H9 (cell line): ENCODE results near the gene LGALS9. TPM values are rescaled to one million over a fixed set of nuclear protein-coding genes. Genes with fewer than 3 reads are reported as not detected.

Experiments
- DNase-seq: peaks from one replicate; pipeline ENCODE4 v3.0.0-alpha.2; 2017
- H2AFZ ChIP-seq: one replicate; pipeline ENCODE4 v1.6.1; 2013; ENCODE audit warnings: mild to moderate bottlenecking, low read length, control low read depth, moderate library complexity
- H2AK5ac ChIP-seq: 2 replicates; pipeline ENCODE4 v1.6.1; 2013; ENCODE audit warnings: low read length, control low read depth, mixed read lengths; ENCODE audit not compliant: insufficient read length
- H2BK120ac ChIP-seq: one replicate; pipeline ENCODE4 v1.6.1; 2013; ENCODE audit warnings: low read depth, mild to moderate bottlenecking, low read length, control low read depth, inconsistent platforms; ENCODE audit not compliant: poor library complexity, severe bottlenecking
- H2BK12ac ChIP-seq: 2 replicates; pipeline ENCODE4 v1.6.1; 2013; ENCODE audit warnings: low read length, control low read depth, mixed read lengths, low read depth; ENCODE audit not compliant: insufficient read length
- H2BK15ac ChIP-seq: 2 replicates; pipeline ENCODE4 v1.6.1; 2013; ENCODE audit warnings: low read depth, low read length, control low read depth
- H2BK20ac ChIP-seq: one replicate; pipeline ENCODE4 v1.6.1; 2013; ENCODE audit warnings: low read depth, mild to moderate bottlenecking, low read length, control low read depth, inconsistent platforms; ENCODE audit not compliant: poor library complexity, severe bottlenecking
- H2BK5ac ChIP-seq: 2 replicates; pipeline ENCODE4 v1.6.1; 2013; ENCODE audit warnings: low read length, control low read depth, mixed read lengths; ENCODE audit not compliant: insufficient read length
- H3K14ac ChIP-seq: 2 replicates; pipeline ENCODE4 v1.6.1; 2013; ENCODE audit warnings: low read length, control low read depth; ENCODE audit not compliant: insufficient read depth
- H3K18ac ChIP-seq: 2 replicates; pipeline ENCODE4 v1.6.1; 2013; ENCODE audit warnings: low read depth, mild to moderate bottlenecking, mixed read lengths, low read length, control low read depth; ENCODE audit not compliant: insufficient read length
- H3K23ac ChIP-seq: 2 replicates; pipeline ENCODE4 v1.6.1; 2013; ENCODE audit warnings: low read length, control low read depth, mixed read lengths, low read depth; ENCODE audit not compliant: insufficient read length
- H3K23me2 ChIP-seq: 2 replicates; pipeline ENCODE4 v1.6.1; 2013; ENCODE audit warnings: low read depth, mild to moderate bottlenecking, mixed read lengths, low read length, control low read depth; ENCODE audit not compliant: insufficient read length, poor library complexity, severe bottlenecking
- H3K27ac ChIP-seq: 2 replicates; pipeline ENCODE4 v1.5.1; 2013; ENCODE audit warnings: low read length, control low read depth, mixed read lengths, low read depth; ENCODE audit not compliant: insufficient read length
- H3K27me3 ChIP-seq: 2 replicates; pipeline ENCODE4 v1.6.1; 2013; ENCODE audit warnings: low read length, control low read depth, inconsistent platforms; ENCODE audit not compliant: insufficient read depth
- H3K4ac ChIP-seq: 2 replicates; pipeline ENCODE4 v1.6.1; 2013; ENCODE audit warnings: low read depth, mild to moderate bottlenecking, control low read depth, inconsistent platforms, low read length, moderate library complexity
- H3K4me1 ChIP-seq: 2 replicates; pipeline ENCODE4 v1.6.1; 2013; ENCODE audit warnings: low read length, control low read depth, inconsistent platforms; ENCODE audit not compliant: insufficient read depth
- H3K4me2 ChIP-seq: 2 replicates; pipeline ENCODE4 v1.6.1; 2013; ENCODE audit warnings: low read length, control low read depth, mixed read lengths; ENCODE audit not compliant: insufficient read length, insufficient read depth
- H3K56ac ChIP-seq: 2 replicates; pipeline ENCODE4 v1.6.1; 2013; ENCODE audit warnings: low read depth, mild to moderate bottlenecking, mixed read lengths, low read length, control low read depth; ENCODE audit not compliant: insufficient read length
- H3K79me1 ChIP-seq: 2 replicates; pipeline ENCODE4 v1.6.1; 2013; ENCODE audit warnings: low read depth, mild to moderate bottlenecking, moderate library complexity, low read length, control low read depth, inconsistent platforms; ENCODE audit not compliant: insufficient read depth, poor library complexity, severe bottlenecking
- H3K79me2 ChIP-seq: 2 replicates; pipeline ENCODE4 v1.6.1; 2013; ENCODE audit warnings: low read length, control low read depth, inconsistent platforms; ENCODE audit not compliant: insufficient read depth
- H3K9ac ChIP-seq: 2 replicates; pipeline ENCODE4 v1.6.1; 2013; ENCODE audit warnings: low read length, control low read depth, mixed read lengths; ENCODE audit not compliant: insufficient read length; ENCODE audit errors: extremely low read depth
- H3K9me3 ChIP-seq: one replicate; pipeline ENCODE4 v1.6.1; 2013; ENCODE audit warnings: low read depth, low read length, inconsistent platforms; ENCODE audit not compliant: control insufficient read depth
- H3T11ph ChIP-seq: one replicate; pipeline ENCODE4 v1.6.1; 2013; ENCODE audit warnings: mild to moderate bottlenecking, low read length, control low read depth, inconsistent platforms
- H4K20me1 ChIP-seq: one replicate; pipeline ENCODE4 v1.6.1; 2013; ENCODE audit not compliant: control insufficient read depth, insufficient read length, insufficient read depth
- H4K5ac ChIP-seq: 2 replicates; pipeline ENCODE4 v1.6.1; 2013; ENCODE audit warnings: low read depth, mild to moderate bottlenecking, mixed read lengths, low read length, control low read depth; ENCODE audit not compliant: insufficient read length
- H4K8ac ChIP-seq: replicated peaks from 2 replicates; pipeline ENCODE4 v1.6.1; 2013; ENCODE audit warnings: low read length, control low read depth, mixed read lengths, low read depth; ENCODE audit not compliant: insufficient read length
- H4K91ac ChIP-seq: 2 replicates; pipeline ENCODE4 v1.6.1; 2013; ENCODE audit warnings: low read depth, mild to moderate bottlenecking, moderate library complexity, mixed read lengths, low read length, control low read depth; ENCODE audit not compliant: insufficient read length
- H3K27ac Mint-ChIP-seq, 3 experiments: 2 replicates in 2 of 3; 3 replicates in 1 of 3; pipeline ENCODE4 v1.8.0; 2020 to 2021; ENCODE audit warnings: mixed read lengths in 3 of 3, mild to moderate bottlenecking in 1 of 3, moderate library complexity in 1 of 3
- H3K27me3 Mint-ChIP-seq: 2 replicates; pipeline ENCODE4 v1.8.0; 2021; ENCODE audit warnings: low read depth, mild to moderate bottlenecking, moderate library complexity, mixed read lengths
- H3K36me3 Mint-ChIP-seq, 3 experiments: 2 replicates in 2 of 3; 3 replicates in 1 of 3; pipeline ENCODE4 v1.8.0; 2020 to 2021; ENCODE audit warnings: low read depth in 3 of 3, mixed read lengths in 3 of 3; ENCODE audit not compliant: insufficient read depth in 1 of 3
- H3K4me1 Mint-ChIP-seq, 2 experiments: 2 replicates each; pipeline ENCODE4 v1.8.0; 2020; ENCODE audit warnings: mixed read lengths in 2 of 2
- H3K4me3 Mint-ChIP-seq, 2 experiments: 2 replicates in 1 of 2; 3 replicates in 1 of 2; pipeline ENCODE4 v1.8.0; 2020 to 2021; ENCODE audit warnings: mild to moderate bottlenecking in 2 of 2, mixed read lengths in 2 of 2, moderate library complexity in 1 of 2
- H3K9me3 Mint-ChIP-seq, 2 experiments: 2 replicates in 1 of 2; 3 replicates in 1 of 2; pipeline ENCODE4 v1.8.0; 2020; ENCODE audit warnings: mild to moderate bottlenecking in 2 of 2, mixed read lengths in 2 of 2, moderate library complexity in 1 of 2
- CTCF ChIP-seq: fragments of 200-600 bp; sonication (generic); conservative IDR thresholded peaks from 3 replicates; pipeline ENCODE4 v1.8.0; 2021; ENCODE audit warnings: antibody characterized with exemption, mild to moderate bottlenecking
- WGBS: extraction: QIAGEN DNeasy Blood & Tissue Kit; methylation state at CpG from one replicate; pipeline ENCODE4 v1.1.7; 2013; ENCODE audit warnings: missing lambda C conversion rate, low lambda C conversion rate, mixed read lengths; ENCODE audit not compliant: insufficient read length; ENCODE audit errors: extremely low coverage; 5-methylcytosine and 5-hydroxymethylcytosine counted together
- total RNA-seq: library from RNA; stranded (reverse); gene quantifications from 2 replicates; pipeline ENCODE4 v1.2.1, GENCODE V29; 2021

The LGALS9 gene
- total RNA-seq, 1 experiment from 2014 or later: 2.5 TPM

- no peak overlapping the region for H3K27ac ChIP-seq
- no peak overlapping the region for H2AFZ ChIP-seq
- WGBS: no CpG with 5 or more reads among the region's 3 CpGs
- DNase-seq: no peak
- H3K9me3 ChIP-seq: no peaks in the 10 kb centered on the region
- H2BK15ac ChIP-seq: no peak overlapping the region
- H3K9ac ChIP-seq: no peak overlapping the region
- H3K79me1 ChIP-seq: no peaks in the 10 kb centered on the region
- H3K27ac Mint-ChIP-seq: no peak overlapping the region; a peak in 1 of 7 replicates
- H4K91ac ChIP-seq: no peak overlapping the region
- H3K79me2 ChIP-seq: no peaks in the 10 kb centered on the region
- no peaks in the 10 kb centered on the region for H3K23me2 ChIP-seq
- H2AK5ac ChIP-seq: no peak overlapping the region
- H3K27me3 Mint-ChIP-seq: no peaks in the 10 kb centered on the region
- H2BK12ac ChIP-seq: no peak overlapping the region
- H2BK120ac ChIP-seq: no peak overlapping the region
- H2BK20ac ChIP-seq: no peak overlapping the region
- H3K4me1 Mint-ChIP-seq: peaks cover 12 to 15% of the 10 kb centered on the region in 2 experiments
- H3T11ph ChIP-seq: no peak overlapping the region
- H3K23ac ChIP-seq: no peak overlapping the region
- no peak overlapping the region for H3K56ac ChIP-seq
- peaks cover 4 to 31% (median 10%) of the 10 kb centered on the region in 3 experiments; a peak in 6 of 7 replicates for H3K36me3 Mint-ChIP-seq
- H3K18ac ChIP-seq: no peak overlapping the region
- TF ChIP-seq CTCF: no peak
- H4K20me1 ChIP-seq: no peaks in the 10 kb centered on the region
- H3K4me1 ChIP-seq: no peaks in the 10 kb centered on the region
- no peak overlapping the region for H3K14ac ChIP-seq
- no peaks in the 10 kb centered on the region for H3K27me3 ChIP-seq
- no peaks in the 10 kb centered on the region for H3K9me3 Mint-ChIP-seq
- H4K8ac ChIP-seq: no peak overlapping the region
- no peak overlapping the region for H3K4me2 ChIP-seq
- H3K4ac ChIP-seq: no peak overlapping the region
- H3K4me3 Mint-ChIP-seq: no peak overlapping the region
- no peak overlapping the region for H2BK5ac ChIP-seq
- H4K5ac ChIP-seq: no peak overlapping the region
Measured at GRCh38 chr17:27591986-27592385, 39.0 kb upstream of the LGALS9 start.
